Stomach (tissue), 4 donors: ENCODE measurements around the gene ST6GALNAC3.

Experiments
- CTCF ChIP-seq, 7 experiments: fragments of 450-650 bp in 4 of 7; fragments of 200-600 bp in 3 of 7; sonication (generic) in 3 of 7; IDR thresholded peaks; one replicate each; pipeline ENCODE4 v1.5.1; 2016 to 2019; ENCODE audit warnings: antibody characterized with exemption in 7 of 7, control low read depth in 2 of 7, mild to moderate bottlenecking in 1 of 7
- EP300 ChIP-seq: sonication (generic); formaldehyde crosslinking; IDR thresholded peaks from one replicate; pipeline ENCODE4 v1.6.1; 2017; ENCODE audit warnings: antibody characterized with exemption
- POLR2A ChIP-seq, 4 donors: fragments of 450-650 bp; IDR thresholded peaks; one replicate each; pipeline ENCODE4 v1.6.1; 2016; ENCODE audit warnings: antibody characterized with exemption in 4 of 4, control low read depth in 2 of 4, mild to moderate bottlenecking in 1 of 4, moderate library complexity in 1 of 4
- POLR2AphosphoS5 ChIP-seq, 3 donors: sonication (generic); formaldehyde crosslinking; IDR thresholded peaks; one replicate each; pipeline ENCODE4 v1.6.1; 2016; ENCODE audit warnings: antibody characterized with exemption in 3 of 3

- TF ChIP-seq CTCF (IDR thresholded peaks at IDR 0.05) (no peak), POLR2A (IDR thresholded peaks at IDR 0.05) (no peak), POLR2AphosphoS5 (IDR thresholded peaks at IDR 0.05) (no peak), EP300 (no peak)
Observed at GRCh38 chr1:76105372-76105771, 30.8 kb downstream of the ST6GALNAC3 start.
